ENCODE data around the gene ADD1.
"Not testable (repeated sequence)": the region's sequence is repeated elsewhere in the genome, so short reads cannot be mapped to it uniquely, and the experiment has no call there.

The ADD1 gene

GRCh38 chr4:2942532-2943363 is 99.1 kb downstream of the ADD1 start:
- Histone ChIP-seq H3K27me3 (ENCODE audit: control insufficient read depth, insufficient read depth, low read length, poor library complexity, severe bottlenecking) (no peaks in the 10 kb centered on the region), H3K4me1 (ENCODE audit: control insufficient read depth, insufficient read depth, low read length) (no peaks in the 10 kb centered on the region), H3K27ac (ENCODE audit: insufficient read depth, low read depth, low read length, poor library complexity, severe bottlenecking) (no peak overlapping the region), H3K4me3 (ENCODE audit: insufficient read depth, low read depth, low read length) (no peak overlapping the region), H3K36me3 (ENCODE audit: control insufficient read depth, insufficient read depth, low read length) (peaks cover 63% of the 10 kb centered on the region), H3K9me3 (ENCODE audit: control insufficient read depth, low read length) (no peaks in the 10 kb centered on the region)
- 91 to 92% methylated on average over 31 of the region's 31 CpGs for WGBS, 2 experiments

GRCh38 chr4:2943364-2944090 is 99.9 kb downstream of the ADD1 start:
- no peak overlapping the region for H3K4me3 ChIP-seq (ENCODE audit: insufficient read depth, low read depth, low read length)
- no peak overlapping the region for H3K27ac ChIP-seq (ENCODE audit: insufficient read depth, low read depth, low read length, poor library complexity, severe bottlenecking)
- no peaks in the 10 kb centered on the region for H3K4me1 ChIP-seq (ENCODE audit: control insufficient read depth, insufficient read depth, low read length)
- H3K9me3 ChIP-seq (ENCODE audit: control insufficient read depth, low read length): no peaks in the 10 kb centered on the region
- WGBS, 2 experiments: 95 to 98% methylated on average over 17 to 19 of the region's 20 CpGs
- H3K27me3 ChIP-seq (ENCODE audit: control insufficient read depth, insufficient read depth, low read length, poor library complexity, severe bottlenecking): no peaks in the 10 kb centered on the region
- peaks cover 70% of the 10 kb centered on the region for H3K36me3 ChIP-seq (ENCODE audit: control insufficient read depth, insufficient read depth, low read length)

GRCh38 chr4:2944091-2944482 is 100.4 kb downstream of the ADD1 start:
- Histone ChIP-seq H3K27me3 (ENCODE audit: control insufficient read depth, insufficient read depth, low read length, poor library complexity, severe bottlenecking) (no peaks in the 10 kb centered on the region), H3K9me3 (ENCODE audit: control insufficient read depth, low read length) (no peaks in the 10 kb centered on the region), H3K36me3 (ENCODE audit: control insufficient read depth, insufficient read depth, low read length) (peaks cover 65% of the 10 kb centered on the region), H3K27ac (ENCODE audit: insufficient read depth, low read depth, low read length, poor library complexity, severe bottlenecking) (no peak overlapping the region), H3K4me3 (ENCODE audit: insufficient read depth, low read depth, low read length) (no peak overlapping the region), H3K4me1 (ENCODE audit: control insufficient read depth, insufficient read depth, low read length) (no peaks in the 10 kb centered on the region)
- WGBS, 2 experiments: 93 to 95% methylated on average over 11 of the region's 11 CpGs

GRCh38 chr4:2944586-2945526 is 101.2 kb downstream of the ADD1 start:
- Histone ChIP-seq H3K27me3 (ENCODE audit: control insufficient read depth, insufficient read depth, low read length, poor library complexity, severe bottlenecking) (no peaks in the 10 kb centered on the region), H3K4me1 (ENCODE audit: control insufficient read depth, insufficient read depth, low read length) (no peaks in the 10 kb centered on the region), H3K36me3 (ENCODE audit: control insufficient read depth, insufficient read depth, low read length) (peaks cover 62% of the 10 kb centered on the region), H3K4me3 (ENCODE audit: insufficient read depth, low read depth, low read length) (no peak overlapping the region), H3K27ac (ENCODE audit: insufficient read depth, low read depth, low read length, poor library complexity, severe bottlenecking) (no peak overlapping the region), H3K9me3 (ENCODE audit: control insufficient read depth, low read length) (no peaks in the 10 kb centered on the region)
- WGBS, 2 experiments: 94% methylated on average over 30 of the region's 30 CpGs

- not testable (repeated sequence) for H3K9me3 ChIP-seq (ENCODE audit: control insufficient read depth, low read length); H3K27ac ChIP-seq (ENCODE audit: insufficient read depth, low read depth, low read length, poor library complexity, severe bottlenecking); H3K4me1 ChIP-seq (ENCODE audit: control insufficient read depth, insufficient read depth, low read length); H3K27me3 ChIP-seq (ENCODE audit: control insufficient read depth, insufficient read depth, low read length, poor library complexity, severe bottlenecking); H3K4me3 ChIP-seq (ENCODE audit: insufficient read depth, low read depth, low read length)
- peaks cover 63% of the 10 kb centered on the region for H3K36me3 ChIP-seq (ENCODE audit: control insufficient read depth, insufficient read depth, low read length)
- 94 to 95% methylated on average over 28 of the region's 30 CpGs for WGBS, 2 experiments
Observed at GRCh38 chr4:2945619-2946604, 102.3 kb downstream of the ADD1 start.

- no peaks in the 10 kb centered on the region for H3K4me1 ChIP-seq (ENCODE audit: control insufficient read depth, insufficient read depth, low read length)
- peaks cover 62% of the 10 kb centered on the region for H3K36me3 ChIP-seq (ENCODE audit: control insufficient read depth, insufficient read depth, low read length)
- no peaks in the 10 kb centered on the region for H3K27me3 ChIP-seq (ENCODE audit: control insufficient read depth, insufficient read depth, low read length, poor library complexity, severe bottlenecking)
- H3K27ac ChIP-seq (ENCODE audit: insufficient read depth, low read depth, low read length, poor library complexity, severe bottlenecking): no peak overlapping the region
- H3K4me3 ChIP-seq (ENCODE audit: insufficient read depth, low read depth, low read length): no peak overlapping the region
- H3K9me3 ChIP-seq (ENCODE audit: control insufficient read depth, low read length): no peaks in the 10 kb centered on the region
- WGBS, 2 experiments: 95 to 98% methylated on average over 19 of the region's 19 CpGs
Observed at GRCh38 chr4:2946812-2947600, 103.4 kb downstream of the ADD1 start.

GRCh38 chr4:2947926-2948325 is 104.3 kb downstream of the ADD1 start:
- 90 to 93% methylated on average over 11 of the region's 11 CpGs for WGBS, 2 experiments
- H3K27ac ChIP-seq (ENCODE audit: insufficient read depth, low read depth, low read length, poor library complexity, severe bottlenecking): no peak overlapping the region
- H3K4me1 ChIP-seq (ENCODE audit: control insufficient read depth, insufficient read depth, low read length): no peaks in the 10 kb centered on the region
- H3K36me3 ChIP-seq (ENCODE audit: control insufficient read depth, insufficient read depth, low read length): peaks cover 60% of the 10 kb centered on the region
- H3K27me3 ChIP-seq (ENCODE audit: control insufficient read depth, insufficient read depth, low read length, poor library complexity, severe bottlenecking): no peaks in the 10 kb centered on the region
- no peak overlapping the region for H3K4me3 ChIP-seq (ENCODE audit: insufficient read depth, low read depth, low read length)
- no peaks in the 10 kb centered on the region for H3K9me3 ChIP-seq (ENCODE audit: control insufficient read depth, low read length)

- 93 to 94% methylated on average over 14 of the region's 14 CpGs for WGBS, 2 experiments
- H3K36me3 ChIP-seq (ENCODE audit: control insufficient read depth, insufficient read depth, low read length): peaks cover 59% of the 10 kb centered on the region
- no peak overlapping the region for H3K27ac ChIP-seq (ENCODE audit: insufficient read depth, low read depth, low read length, poor library complexity, severe bottlenecking)
- H3K4me1 ChIP-seq (ENCODE audit: control insufficient read depth, insufficient read depth, low read length): no peaks in the 10 kb centered on the region
- no peaks in the 10 kb centered on the region for H3K9me3 ChIP-seq (ENCODE audit: control insufficient read depth, low read length)
- H3K4me3 ChIP-seq (ENCODE audit: insufficient read depth, low read depth, low read length): no peak overlapping the region
- no peaks in the 10 kb centered on the region for H3K27me3 ChIP-seq (ENCODE audit: control insufficient read depth, insufficient read depth, low read length, poor library complexity, severe bottlenecking)
Observed at GRCh38 chr4:2948895-2949781, 105.5 kb downstream of the ADD1 start.
